GM12864 (cell line): Measurements from ENCODE around the gene CPA4.

Source experiments
- DNase-seq: peaks from one replicate; pipeline ENCODE4 v3.0.0-alpha.2; 2011; ENCODE audit warnings: low read depth
- H3K4me3 ChIP-seq: 2 replicates; pipeline ENCODE4 v1.5.1; 2011; ENCODE audit warnings: mild to moderate bottlenecking, low read depth, low read length, control low read depth
- TF ChIP-seq, protein P1 (sequence below): IDR thresholded peaks from 2 replicates; pipeline ENCODE4 v1.5.1; 2011; ENCODE audit warnings: low read depth, mild to moderate bottlenecking, moderate library complexity, low read length, control low read depth, inconsistent platforms; ENCODE audit errors: missing control alignments

Gene CPA4

GRCh38 chr7:130303127-130303526 lies 10.2 kb downstream of the CPA4 start:
- no peak overlapping the region for H3K4me3 ChIP-seq
- TF ChIP-seq, protein P1, sequence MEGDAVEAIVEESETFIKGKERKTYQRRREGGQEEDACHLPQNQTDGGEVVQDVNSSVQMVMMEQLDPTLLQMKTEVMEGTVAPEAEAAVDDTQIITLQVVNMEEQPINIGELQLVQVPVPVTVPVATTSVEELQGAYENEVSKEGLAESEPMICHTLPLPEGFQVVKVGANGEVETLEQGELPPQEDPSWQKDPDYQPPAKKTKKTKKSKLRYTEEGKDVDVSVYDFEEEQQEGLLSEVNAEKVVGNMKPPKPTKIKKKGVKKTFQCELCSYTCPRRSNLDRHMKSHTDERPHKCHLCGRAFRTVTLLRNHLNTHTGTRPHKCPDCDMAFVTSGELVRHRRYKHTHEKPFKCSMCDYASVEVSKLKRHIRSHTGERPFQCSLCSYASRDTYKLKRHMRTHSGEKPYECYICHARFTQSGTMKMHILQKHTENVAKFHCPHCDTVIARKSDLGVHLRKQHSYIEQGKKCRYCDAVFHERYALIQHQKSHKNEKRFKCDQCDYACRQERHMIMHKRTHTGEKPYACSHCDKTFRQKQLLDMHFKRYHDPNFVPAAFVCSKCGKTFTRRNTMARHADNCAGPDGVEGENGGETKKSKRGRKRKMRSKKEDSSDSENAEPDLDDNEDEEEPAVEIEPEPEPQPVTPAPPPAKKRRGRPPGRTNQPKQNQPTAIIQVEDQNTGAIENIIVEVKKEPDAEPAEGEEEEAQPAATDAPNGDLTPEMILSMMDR, result no peak
- no peak for DNase-seq

GRCh38 chr7:130303551-130303950 lies 10.6 kb downstream of the CPA4 start:
- no peak overlapping the region for H3K4me3 ChIP-seq
- DNase-seq, result no peak
- TF ChIP-seq, protein P1, result no peak

GRCh38 chr7:130303982-130304381 lies 11.0 kb downstream of the CPA4 start:
- no peak for DNase-seq
- TF ChIP-seq, protein P1, result no peak
- no peak overlapping the region for H3K4me3 ChIP-seq

GRCh38 chr7:130304878-130305277 lies 11.9 kb downstream of the CPA4 start:
- TF ChIP-seq, protein P1, result no peak
- no peak for DNase-seq
- H3K4me3 ChIP-seq, result no peak overlapping the region

GRCh38 chr7:130305433-130306042 lies 12.6 kb downstream of the CPA4 start:
- no peak for DNase-seq
- no peak overlapping the region for H3K4me3 ChIP-seq
- TF ChIP-seq, protein P1, result no peak

- peak; percentile 49 for DNase-seq
- TF ChIP-seq, protein P1, result no peak
- no peak overlapping the region for H3K4me3 ChIP-seq
Measured at GRCh38 chr7:130309986-130310385, 17.0 kb downstream of the CPA4 start.

DNA sequence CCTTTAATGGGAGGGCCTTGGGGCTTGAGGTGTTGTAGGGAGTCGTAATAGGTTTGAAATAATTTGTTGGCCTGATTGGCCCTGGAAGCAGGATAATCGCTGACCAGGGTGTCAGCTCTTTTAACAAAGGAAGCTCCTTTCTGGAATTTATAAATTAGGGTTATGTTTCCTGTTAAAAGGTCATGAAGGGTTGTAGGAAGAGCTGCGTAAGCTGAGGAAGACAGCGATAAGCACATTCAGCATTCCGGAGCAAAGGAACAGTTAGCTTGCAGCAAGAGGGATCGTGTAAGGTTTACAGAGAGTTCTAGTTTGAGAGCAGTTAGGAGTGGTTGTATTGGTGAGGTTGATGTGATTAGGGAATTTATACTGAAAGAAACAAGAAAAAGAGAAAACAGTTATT lies 21.3 kb downstream of the CPA4 start:
- no peak overlapping the region for H3K4me3 ChIP-seq
- no peak for DNase-seq
- TF ChIP-seq, protein P1, result no peak
